ENCODE measurements around the gene EEF1A2.
"Not testable (repeated sequence)": the region's sequence is repeated elsewhere in the genome, so short reads cannot be mapped to it uniquely, and the experiment has no call there.

Gene EEF1A2

GRCh38 chr20:63488315-63489251, 10.3 kb downstream of the EEF1A2 start:
- DNase-seq: no peak

GRCh38 chr20:63487781-63488241, 11.1 kb downstream of the EEF1A2 start:
- DNase-seq: no peak

- no peak for DNase-seq
Measured at GRCh38 chr20:63487116-63487764, 11.6 kb downstream of the EEF1A2 start.

- no peak for DNase-seq
Measured at GRCh38 chr20:63486300-63486855, 12.5 kb downstream of the EEF1A2 start.

GRCh38 chr20:63484651-63485403, 14.1 kb downstream of the EEF1A2 start:
- no peak for DNase-seq

GRCh38 chr20:63484236-63484635, 14.6 kb downstream of the EEF1A2 start:
- DNase-seq: no peak

- DNase-seq: no peak
Measured at GRCh38 chr20:63483834-63484233, 15.0 kb downstream of the EEF1A2 start.

GRCh38 chr20:63482021-63482587, 16.8 kb downstream of the EEF1A2 start:
- DNase-seq: no peak

GRCh38 chr20:63481503-63481902, 17.4 kb downstream of the EEF1A2 start:
- DNase-seq: no peak

- DNase-seq: not testable (repeated sequence)
Measured at GRCh38 chr20:63479695-63480419, 19.0 kb downstream of the EEF1A2 start.

- no peak for DNase-seq
Measured at GRCh38 chr20:63478346-63479302, 20.3 kb downstream of the EEF1A2 start.

GRCh38 chr20:63477944-63478343, 20.9 kb downstream of the EEF1A2 start:
- no peak for DNase-seq

GRCh38 chr20:63477061-63477616, 21.7 kb downstream of the EEF1A2 start:
- no peak for DNase-seq

- DNase-seq: no peak
Measured at GRCh38 chr20:63475209-63475608, 23.7 kb downstream of the EEF1A2 start.

GRCh38 chr20:63473555-63474449, 25.1 kb downstream of the EEF1A2 start:
- peak in 2 of 56 donors; percentile 30 to 35 for DNase-seq

- DNase-seq: no peak
Measured at GRCh38 chr20:63472862-63473390, 26.0 kb downstream of the EEF1A2 start.
